NCI-H2196 (cell line): ENCODE measurements around the gene DGKD.

Source experiments
- DNase-seq: peaks from one replicate; lab custom pipeline; 2025; ENCODE audit not compliant: unreplicated experiment; lab: John Stamatoyannopoulos, UW

The DGKD gene

GRCh38 chr2:233411162-233411561 lies 56.9 kb downstream of the DGKD start:
- DNase-seq = no peak

GRCh38 chr2:233412405-233412804 lies 58.1 kb downstream of the DGKD start:
- DNase-seq = no peak

- no peak for DNase-seq
These were observed 58.8 kb downstream of the DGKD start for GRCh38 chr2:233413046-233413445.

- DNase-seq = peak; percentile 47
These were observed 59.4 kb downstream of the DGKD start for GRCh38 chr2:233413559-233414272.

GRCh38 chr2:233414273-233414654 lies 60.0 kb downstream of the DGKD start:
- DNase-seq = no peak

GRCh38 chr2:233414777-233415570 lies 60.7 kb downstream of the DGKD start:
- DNase-seq = peak; percentile 77

- DNase-seq = no peak
These were observed 61.9 kb downstream of the DGKD start for GRCh38 chr2:233416199-233416598.

- no peak for DNase-seq
These were observed 62.4 kb downstream of the DGKD start for GRCh38 chr2:233416706-233417105.

- DNase-seq = no peak
These were observed 63.0 kb downstream of the DGKD start for GRCh38 chr2:233417282-233417681.

- no peak for DNase-seq
These were observed 63.9 kb downstream of the DGKD start for GRCh38 chr2:233418052-233418760.

- no peak for DNase-seq
These were observed 64.7 kb downstream of the DGKD start for GRCh38 chr2:233418761-233419546.

GRCh38 chr2:233419602-233420391 lies 65.5 kb downstream of the DGKD start:
- no peak for DNase-seq

GRCh38 chr2:233421091-233421816 lies 67.0 kb downstream of the DGKD start:
- DNase-seq = no peak

GRCh38 chr2:233422050-233422639 lies 67.9 kb downstream of the DGKD start:
- peak; percentile 93 for DNase-seq

- DNase-seq = no peak
These were observed 68.6 kb downstream of the DGKD start for GRCh38 chr2:233422649-233423551.

- DNase-seq = no peak
These were observed 69.2 kb downstream of the DGKD start for GRCh38 chr2:233423552-233423860.

- DNase-seq = peak; percentile 18
These were observed 70.1 kb downstream of the DGKD start for GRCh38 chr2:233424154-233424951.
